Stomach (tissue), 4 donors: Measurements from ENCODE around the gene RBM44.

ENCODE experiments used
- CTCF ChIP-seq, 7 experiments: fragments of 450-650 bp in 4 of 7; fragments of 200-600 bp in 3 of 7; sonication (generic) in 3 of 7; IDR thresholded peaks; one replicate each; pipeline ENCODE4 v1.5.1; 2016 to 2019; ENCODE audit warnings: antibody characterized with exemption in 7 of 7, control low read depth in 2 of 7, mild to moderate bottlenecking in 1 of 7
- EP300 ChIP-seq: sonication (generic); formaldehyde crosslinking; IDR thresholded peaks from one replicate; pipeline ENCODE4 v1.6.1; 2017; ENCODE audit warnings: antibody characterized with exemption
- POLR2A ChIP-seq, 4 donors: fragments of 450-650 bp; IDR thresholded peaks; one replicate each; pipeline ENCODE4 v1.6.1; 2016; ENCODE audit warnings: antibody characterized with exemption in 4 of 4, control low read depth in 2 of 4, mild to moderate bottlenecking in 1 of 4, moderate library complexity in 1 of 4
- POLR2AphosphoS5 ChIP-seq, 3 donors: sonication (generic); formaldehyde crosslinking; IDR thresholded peaks; one replicate each; pipeline ENCODE4 v1.6.1; 2016; ENCODE audit warnings: antibody characterized with exemption in 3 of 3

DNA sequence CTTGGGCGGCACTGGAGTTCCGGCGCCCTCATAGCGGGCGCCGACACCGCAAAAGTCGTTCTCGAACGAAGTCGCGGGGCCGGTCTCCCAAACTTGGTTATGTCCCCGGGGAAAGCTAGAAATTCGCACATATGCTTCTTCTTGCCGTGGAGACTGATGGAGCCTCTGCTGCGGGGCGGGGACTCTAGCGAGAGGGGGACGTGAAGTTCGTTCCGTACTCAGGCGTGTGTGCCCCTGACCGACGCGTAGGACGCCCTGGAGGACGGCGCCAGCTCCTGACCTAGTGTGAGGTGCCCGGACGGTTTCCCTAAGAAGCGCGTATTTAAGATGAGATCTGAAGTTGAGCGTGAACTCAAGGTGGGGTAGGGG lies 465 bp downstream of the RBM44 start:
- TF ChIP-seq CTCF (IDR thresholded peaks at IDR 0.05) (no peak), POLR2AphosphoS5 (IDR thresholded peaks at IDR 0.05) (no peak), POLR2A (IDR thresholded peaks at IDR 0.05) (no peak), EP300 (no peak)
